Left ventricle myocardium inferior (tissue), 1 donor: ENCODE results near the gene CCRL2. TPM values are rescaled to one million over a fixed set of nuclear protein-coding genes. Genes with fewer than 3 reads are reported as not detected.

ENCODE experiments used
- DNase-seq: peaks from one replicate; pipeline ENCODE4 v3.0.0-alpha.2; 2020
- H3K27ac ChIP-seq: fragments of 200-600 bp; replicated peaks from 2 replicates; pipeline ENCODE4 v1.8.0; 2021
- H3K27me3 ChIP-seq: fragments of 200-600 bp; 2 replicates; pipeline ENCODE4 v1.8.0; 2021; ENCODE audit warnings: low read depth
- H3K36me3 ChIP-seq: fragments of 200-600 bp; 2 replicates; pipeline ENCODE4 v1.8.0; 2021
- H3K4me1 ChIP-seq: fragments of 200-600 bp; 2 replicates; pipeline ENCODE4 v1.8.0; 2021
- H3K4me3 ChIP-seq: fragments of 200-600 bp; 2 replicates; pipeline ENCODE4 v1.8.0; 2021; ENCODE audit warnings: mild to moderate bottlenecking, moderate library complexity
- H3K9me3 ChIP-seq: fragments of 200-600 bp; replicated peaks from 2 replicates; pipeline ENCODE4 v1.8.0; 2021
- intact Hi-C: fragments of 100-400 bp; cut with micrococcal nuclease; formaldehyde crosslinking; loops from one replicate; pipeline ENCODE4 v1.11.0; 2022
- total RNA-seq: library from RNA; stranded (reverse); fragmentation: NEBNext Ultra II Directional; extraction: Animal tissue kit (Norgen Biotek cat#: 25700); gene quantifications from one replicate; pipeline ENCODE4 v1.2.1, GENCODE V29; 2021
- TF ChIP-seq, protein P1 (sequence below): fragments of 200-600 bp; IDR thresholded peaks from 2 replicates; pipeline ENCODE4 v1.8.0; 2021; ENCODE audit warnings: antibody characterized with exemption, mild to moderate bottlenecking, borderline replicate concordance
- donor health status: DM: no; HTN: yes; CAD: no; lungs with severe emphysema.

The CCRL2 gene
- total RNA-seq, 1 donor from 2014 or later: 1.5 TPM

DNA sequence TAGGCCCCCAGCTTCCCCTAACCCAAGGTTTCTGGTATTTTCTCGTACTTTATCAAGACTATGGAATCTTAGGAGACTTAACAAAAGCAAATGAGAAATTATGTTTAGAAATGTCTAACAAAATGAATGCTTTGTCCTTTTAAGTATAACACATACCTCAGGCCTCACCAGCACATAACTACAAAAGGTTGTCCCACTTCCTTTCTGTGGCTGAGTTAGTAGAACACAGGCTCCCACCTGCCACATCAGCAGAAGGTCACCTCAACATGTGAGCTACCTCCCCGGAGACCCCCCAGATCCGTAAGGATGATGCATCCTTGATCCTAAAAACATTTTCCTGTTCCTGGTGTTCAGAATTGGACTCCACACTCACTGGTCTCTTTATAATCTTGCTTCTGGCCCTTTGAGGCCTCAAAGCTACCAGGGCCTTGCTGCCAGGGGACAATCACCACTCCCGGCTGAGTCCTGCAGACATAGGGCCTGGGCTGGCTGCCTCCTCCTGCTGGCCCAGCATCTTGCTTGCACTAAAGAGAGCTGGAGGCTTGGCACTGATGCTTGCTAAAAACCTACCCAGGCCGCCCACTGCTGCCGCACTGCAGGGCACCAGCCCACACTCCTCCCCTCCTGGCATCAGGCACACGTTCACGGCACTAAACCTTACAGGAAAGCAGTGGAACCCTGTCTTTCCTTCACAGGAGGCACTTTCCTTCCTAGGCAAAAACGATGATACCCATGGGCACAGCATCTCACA is 2.9 kb downstream of the CCRL2 start:
- peak overlapping the region; percentile 16 for H3K27ac ChIP-seq
- H3K36me3 ChIP-seq: no peaks in the 10 kb centered on the region
- intact Hi-C loops: no loop called here
- no peak for DNase-seq
- H3K4me3 ChIP-seq: no peak overlapping the region
- H3K9me3 ChIP-seq: no peaks in the 10 kb centered on the region
- TF ChIP-seq, protein P1, sequence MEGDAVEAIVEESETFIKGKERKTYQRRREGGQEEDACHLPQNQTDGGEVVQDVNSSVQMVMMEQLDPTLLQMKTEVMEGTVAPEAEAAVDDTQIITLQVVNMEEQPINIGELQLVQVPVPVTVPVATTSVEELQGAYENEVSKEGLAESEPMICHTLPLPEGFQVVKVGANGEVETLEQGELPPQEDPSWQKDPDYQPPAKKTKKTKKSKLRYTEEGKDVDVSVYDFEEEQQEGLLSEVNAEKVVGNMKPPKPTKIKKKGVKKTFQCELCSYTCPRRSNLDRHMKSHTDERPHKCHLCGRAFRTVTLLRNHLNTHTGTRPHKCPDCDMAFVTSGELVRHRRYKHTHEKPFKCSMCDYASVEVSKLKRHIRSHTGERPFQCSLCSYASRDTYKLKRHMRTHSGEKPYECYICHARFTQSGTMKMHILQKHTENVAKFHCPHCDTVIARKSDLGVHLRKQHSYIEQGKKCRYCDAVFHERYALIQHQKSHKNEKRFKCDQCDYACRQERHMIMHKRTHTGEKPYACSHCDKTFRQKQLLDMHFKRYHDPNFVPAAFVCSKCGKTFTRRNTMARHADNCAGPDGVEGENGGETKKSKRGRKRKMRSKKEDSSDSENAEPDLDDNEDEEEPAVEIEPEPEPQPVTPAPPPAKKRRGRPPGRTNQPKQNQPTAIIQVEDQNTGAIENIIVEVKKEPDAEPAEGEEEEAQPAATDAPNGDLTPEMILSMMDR: peak; percentile 15
- H3K27me3 ChIP-seq: no peaks in the 10 kb centered on the region
- H3K4me1 ChIP-seq: peaks cover 96% of the 10 kb centered on the region

DNA sequence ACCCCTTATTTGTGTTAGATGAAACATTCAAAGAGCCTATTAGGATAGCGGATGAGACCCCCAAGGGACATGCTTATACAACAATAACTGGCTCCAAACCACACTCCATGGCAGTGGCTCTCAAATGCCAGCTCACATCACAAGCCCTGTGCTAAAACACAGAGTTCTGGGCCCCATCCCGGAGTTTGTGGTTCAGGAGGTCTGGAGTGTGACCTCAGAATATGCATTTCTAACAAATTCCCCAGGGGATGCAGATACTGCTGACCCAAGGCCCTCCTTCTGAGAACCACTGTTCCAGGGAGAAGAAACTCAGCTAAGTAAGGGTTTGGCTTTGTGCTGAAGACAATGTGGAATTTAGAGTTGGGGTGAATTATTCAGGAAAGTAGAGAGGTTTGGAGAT is 3.6 kb downstream of the CCRL2 start:
- no peaks in the 10 kb centered on the region for H3K27me3 ChIP-seq
- no peaks in the 10 kb centered on the region for H3K9me3 ChIP-seq

DNA sequence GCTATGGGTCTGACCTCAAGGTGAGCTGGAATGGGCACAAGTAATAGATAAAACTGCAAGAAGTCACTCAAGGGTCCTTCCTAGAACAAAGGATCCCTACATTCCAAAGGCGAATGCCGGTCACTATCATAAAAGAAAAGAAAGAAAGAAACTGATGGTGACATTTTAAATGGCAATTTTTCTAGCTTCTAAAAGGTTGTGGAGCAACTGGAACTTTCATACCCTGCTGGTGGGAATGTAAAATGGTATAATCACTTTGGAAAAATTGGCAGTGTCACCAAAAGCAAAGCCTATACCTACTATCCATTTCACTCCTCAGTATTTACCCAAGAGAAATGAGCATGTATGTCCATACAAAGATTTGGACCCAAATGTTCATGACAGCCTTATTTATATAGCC is 4.2 kb downstream of the CCRL2 start:
- Histone ChIP-seq H3K4me1 (peaks cover 96% of the 10 kb centered on the region), H3K9me3 (no peaks in the 10 kb centered on the region), H3K27ac (no peak overlapping the region), H3K4me3 (no peak overlapping the region), H3K36me3 (no peaks in the 10 kb centered on the region), H3K27me3 (no peaks in the 10 kb centered on the region)
- TF ChIP-seq, protein P1: no peak
- DNase-seq: no peak
- intact Hi-C loops: no loop called here

More for the DNA sequence above, 3.6 kb downstream of the CCRL2 start:
- no peak for DNase-seq
- TF ChIP-seq, protein P1: no peak
- Histone ChIP-seq H3K4me1 (peaks cover 96% of the 10 kb centered on the region), H3K27ac (peak overlapping the region; percentile 16), H3K36me3 (no peaks in the 10 kb centered on the region), H3K4me3 (no peak overlapping the region)
- intact Hi-C loops: no loop called here

DNA sequence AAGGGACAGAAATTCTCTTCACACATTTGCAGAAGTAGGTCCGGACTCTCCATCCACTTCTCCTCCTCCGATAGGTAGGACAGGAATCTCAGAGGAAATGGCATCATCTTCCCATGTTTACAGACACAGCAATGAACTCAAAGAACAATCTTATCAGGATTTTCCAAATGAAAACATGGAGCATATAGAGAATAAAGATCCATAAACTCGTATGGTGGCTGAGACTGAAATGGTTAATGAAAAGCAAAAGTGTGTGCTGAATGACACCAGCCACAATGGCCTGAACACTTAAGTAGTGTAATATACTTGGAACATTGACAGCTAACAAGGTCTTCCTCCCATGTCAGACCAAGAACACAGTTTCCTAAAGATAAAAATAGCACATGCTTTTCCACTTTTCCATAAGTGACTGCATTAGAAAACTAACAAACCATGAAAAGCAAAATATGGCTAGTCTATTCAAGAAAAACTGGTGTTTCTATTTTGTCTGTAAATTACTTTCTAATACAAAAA is 5.8 kb downstream of the CCRL2 start:
- Histone ChIP-seq H3K36me3 (no peaks in the 10 kb centered on the region), H3K4me1 (peaks cover 93% of the 10 kb centered on the region), H3K4me3 (no peak overlapping the region), H3K27ac (peak overlapping the region; percentile 63), H3K27me3 (no peaks in the 10 kb centered on the region), H3K9me3 (no peaks in the 10 kb centered on the region)
- TF ChIP-seq, protein P1: no peak
- DNase-seq: no peak
- intact Hi-C loops: no loop called here

DNA sequence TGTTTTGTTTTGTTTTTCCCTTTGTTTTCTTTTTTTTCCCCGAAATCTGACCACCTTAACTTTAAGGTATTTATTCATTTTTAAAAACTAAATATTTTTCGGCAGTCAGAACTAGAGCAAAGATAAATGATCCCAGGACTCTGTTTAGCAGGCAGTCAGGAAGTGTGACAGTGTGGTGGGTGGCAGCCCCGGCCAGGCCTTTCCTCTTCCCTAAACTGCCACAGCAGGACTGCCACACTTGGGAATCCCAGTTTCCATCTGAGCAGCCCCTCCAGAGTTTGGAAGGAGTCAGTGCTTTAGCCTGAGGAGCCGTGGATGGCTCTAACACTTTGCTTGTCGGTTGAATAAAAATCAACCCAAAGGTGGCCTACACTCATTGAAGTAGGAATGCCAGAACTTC is 6.9 kb downstream of the CCRL2 start:
- Histone ChIP-seq H3K9me3 (no peaks in the 10 kb centered on the region), H3K27ac (no peak overlapping the region), H3K27me3 (no peaks in the 10 kb centered on the region), H3K36me3 (no peaks in the 10 kb centered on the region), H3K4me3 (no peak overlapping the region), H3K4me1 (peaks cover 82% of the 10 kb centered on the region)
- DNase-seq: no peak
- TF ChIP-seq, protein P1: no peak
- intact Hi-C loops: no loop called here
